DND-41 (cell line): ENCODE measurements around the gene SLC22A4.

ENCODE experiments used
- ATAC-seq: fragments of 200-7000 bp; cut with Tn5 transposase; 3 replicates; pipeline ENCODE4 v1.9.1; 2021; ENCODE audit warnings: low read depth; ENCODE audit not compliant: insufficient read depth
- DNase-seq: peaks from one replicate; pipeline ENCODE4 v3.0.0-alpha.2; 2020
- H2AFZ ChIP-seq: 2 replicates; pipeline ENCODE4 v1.6.0; 2012; ENCODE audit warnings: low read depth, low read length
- H3K27ac ChIP-seq: 2 replicates; pipeline ENCODE4 v1.5.1; 2012; ENCODE audit warnings: low read length, inconsistent platforms
- H3K27me3 ChIP-seq: fragments of 200-600 bp; sonication (generic); 2 replicates; pipeline ENCODE4 v1.6.0; 2012; ENCODE audit warnings: low read length, mild to moderate bottlenecking, inconsistent platforms; ENCODE audit not compliant: insufficient read depth, poor library complexity
- H3K36me3 ChIP-seq: 2 replicates; pipeline ENCODE4 v1.5.1; 2012; ENCODE audit warnings: low read length, inconsistent platforms; ENCODE audit not compliant: insufficient read depth
- H3K4me1 ChIP-seq: 2 replicates; pipeline ENCODE4 v1.5.1; 2012; ENCODE audit warnings: mild to moderate bottlenecking, low read length; ENCODE audit not compliant: insufficient read depth
- H3K4me2 ChIP-seq: 2 replicates; pipeline ENCODE4 v1.6.0; 2012; ENCODE audit warnings: mild to moderate bottlenecking, moderate library complexity, low read length, inconsistent platforms; ENCODE audit not compliant: insufficient read depth
- H3K4me3 ChIP-seq, 2 experiments: fragments of 200-600 bp in 1 of 2; shearing (Covaris generic) in 1 of 2; 2 replicates each; pipeline ENCODE4 v1.5.1; 2012 to 2016; ENCODE audit warnings: inconsistent platforms in 2 of 2, low read length in 2 of 2, mild to moderate bottlenecking in 2 of 2, low read depth in 1 of 2, moderate library complexity in 1 of 2
- H3K79me2 ChIP-seq: 2 replicates; pipeline ENCODE4 v1.6.0; 2012; ENCODE audit warnings: low read length, inconsistent platforms; ENCODE audit not compliant: insufficient read depth
- H3K9ac ChIP-seq: 2 replicates; pipeline ENCODE4 v1.6.0; 2012; ENCODE audit warnings: low read depth, mild to moderate bottlenecking, inconsistent platforms, low read length, moderate library complexity
- H3K9me3 ChIP-seq: 2 replicates; pipeline ENCODE4 v1.5.1; 2012; ENCODE audit warnings: low read length, moderate library complexity, mild to moderate bottlenecking, inconsistent platforms; ENCODE audit not compliant: insufficient read depth, severe bottlenecking
- H4K20me1 ChIP-seq: 2 replicates; pipeline ENCODE4 v1.6.0; 2012; ENCODE audit warnings: low read length; ENCODE audit not compliant: insufficient read depth
- CTCF ChIP-seq: IDR thresholded peaks from 2 replicates; pipeline ENCODE4 v1.5.1; 2012; ENCODE audit warnings: borderline replicate concordance, low read length, moderate library complexity, mild to moderate bottlenecking; ENCODE audit not compliant: poor library complexity, severe bottlenecking; ENCODE audit errors: extremely low read depth
- EZH2 ChIP-seq: IDR thresholded peaks from 3 replicates; pipeline ENCODE4 v1.6.1; 2012; ENCODE audit warnings: borderline replicate concordance, low read depth, mild to moderate bottlenecking, moderate library complexity, low read length, inconsistent platforms; ENCODE audit not compliant: severe bottlenecking

The SLC22A4 gene

GRCh38 chr5:132354381-132355139 lies 60.4 kb downstream of the SLC22A4 start:
- no peaks in the 10 kb centered on the region for H3K4me1 ChIP-seq
- H3K9me3 ChIP-seq: no peaks in the 10 kb centered on the region
- no peak overlapping the region for H3K9ac ChIP-seq
- no peak overlapping the region for H3K4me3 ChIP-seq
- no peak overlapping the region for H3K4me2 ChIP-seq
- H2AFZ ChIP-seq: no peak overlapping the region
- no peak overlapping the region for H3K27ac ChIP-seq
- H4K20me1 ChIP-seq: no peaks in the 10 kb centered on the region
- no peak for DNase-seq
- no peaks in the 10 kb centered on the region for H3K79me2 ChIP-seq
- H3K27me3 ChIP-seq: peaks cover 9% of the 10 kb centered on the region
- ATAC-seq: no peak
- no peaks in the 10 kb centered on the region for H3K36me3 ChIP-seq
- TF ChIP-seq EZH2 (no peak), CTCF (no peak)

GRCh38 chr5:132355140-132355765 lies 61.1 kb downstream of the SLC22A4 start:
- no peak for ATAC-seq
- Histone ChIP-seq H4K20me1 (no peaks in the 10 kb centered on the region), H3K9ac (no peak overlapping the region), H3K9me3 (no peaks in the 10 kb centered on the region), H3K36me3 (no peaks in the 10 kb centered on the region), H3K79me2 (no peaks in the 10 kb centered on the region), H3K27me3 (peaks cover 9% of the 10 kb centered on the region), H2AFZ (no peak overlapping the region), H3K4me1 (no peaks in the 10 kb centered on the region), H3K27ac (no peak overlapping the region), H3K4me2 (no peak overlapping the region), H3K4me3 (no peak overlapping the region)
- no peak for TF ChIP-seq CTCF
- no peak for TF ChIP-seq EZH2
- no peak for DNase-seq

GRCh38 chr5:132358775-132359174 lies 64.6 kb downstream of the SLC22A4 start:
- Histone ChIP-seq H3K27me3 (peaks cover 6% of the 10 kb centered on the region), H4K20me1 (no peaks in the 10 kb centered on the region), H3K79me2 (no peaks in the 10 kb centered on the region), H2AFZ (no peak overlapping the region), H3K9me3 (no peaks in the 10 kb centered on the region), H3K9ac (no peak overlapping the region), H3K4me3 (no peak overlapping the region), H3K4me1 (no peaks in the 10 kb centered on the region), H3K27ac (no peak overlapping the region), H3K36me3 (no peaks in the 10 kb centered on the region), H3K4me2 (no peak overlapping the region)
- TF ChIP-seq EZH2: no peak
- TF ChIP-seq CTCF: no peak
- ATAC-seq: no peak
- DNase-seq: no peak
